Karpas-422 (cell line): ENCODE data around the gene VGLL3. TPM values are rescaled to one million over a fixed set of nuclear protein-coding genes. Genes with fewer than 3 reads are reported as not detected.

ENCODE experiments used
- DNase-seq: peaks from one replicate; pipeline ENCODE4 v3.0.0-alpha.2; 2015
- H2AFZ ChIP-seq: fragments of 200-600 bp; sonication (generic); 2 replicates; pipeline ENCODE4 v1.6.1; 2014; ENCODE audit warnings: antibody characterized with exemption, low read length, mixed read lengths
- H3K27ac ChIP-seq: fragments of 200-600 bp; sonication (generic); 2 replicates; pipeline ENCODE4 v1.5.1; 2014; ENCODE audit warnings: mild to moderate bottlenecking, low read length, moderate library complexity
- H3K27me3 ChIP-seq: fragments of 200-600 bp; sonication (generic); 2 replicates; pipeline ENCODE4 v1.6.1; 2014; ENCODE audit warnings: low read length, mixed read lengths
- H3K36me3 ChIP-seq: fragments of 200-600 bp; sonication (generic); 2 replicates; pipeline ENCODE4 v1.6.1; 2014; ENCODE audit warnings: low read length, mixed read lengths; ENCODE audit not compliant: insufficient read depth
- H3K4me1 ChIP-seq: fragments of 200-600 bp; sonication (generic); 2 replicates; pipeline ENCODE4 v1.6.1; 2014; ENCODE audit warnings: mild to moderate bottlenecking, low read length, mixed read lengths
- H3K4me2 ChIP-seq: fragments of 200-600 bp; sonication (generic); 2 replicates; pipeline ENCODE4 v1.6.1; 2014; ENCODE audit warnings: low read length, low read depth, mild to moderate bottlenecking; ENCODE audit not compliant: poor library complexity, severe bottlenecking
- H3K4me3 ChIP-seq: fragments of 200-600 bp; sonication (generic); 2 replicates; pipeline ENCODE4 v1.5.1; 2014; ENCODE audit warnings: mild to moderate bottlenecking, antibody characterized with exemption, low read length, mixed read lengths
- H3K79me2 ChIP-seq: fragments of 200-600 bp; sonication (generic); 2 replicates; pipeline ENCODE4 v1.6.1; 2014; ENCODE audit warnings: mild to moderate bottlenecking, low read length, mixed read lengths
- H3K9ac ChIP-seq: fragments of 200-600 bp; sonication (generic); 2 replicates; pipeline ENCODE4 v1.6.0; 2014; ENCODE audit warnings: low read length
- H3K9me2 ChIP-seq: fragments of 200-600 bp; sonication (generic), shearing (Covaris generic); replicated peaks from 2 replicates; pipeline ENCODE4 v1.6.0; 2014; ENCODE audit warnings: mild to moderate bottlenecking, low read length, moderate library complexity; ENCODE audit not compliant: insufficient read depth
- H3K9me3 ChIP-seq: fragments of 300-700, 200-600 bp; sonication (generic); 2 replicates; pipeline ENCODE4 v1.6.1; 2014; ENCODE audit warnings: low read length, mixed read lengths
- H4K20me1 ChIP-seq: fragments of 200-600 bp; sonication (generic); 2 replicates; pipeline ENCODE4 v1.6.1; 2014; ENCODE audit warnings: mild to moderate bottlenecking, antibody characterized with exemption, low read length, low read depth; ENCODE audit not compliant: insufficient read depth
- total RNA-seq: library from RNA; depleted of rRNA; stranded (reverse); fragments of >200 nt; shearing (Covaris generic); gene quantifications from 2 replicates; pipeline ENCODE4 v1.2.3, GENCODE V29; 2014; ENCODE audit warnings: low replicate concordance

Gene VGLL3
- total RNA-seq, 1 experiment from 2014 or later: not detected

GRCh38 chr3:86993704-86994103 is 2.8 kb upstream of the VGLL3 start:
- Histone ChIP-seq H3K9me2 (no peaks in the 10 kb centered on the region), H3K4me2 (no peak overlapping the region), H2AFZ (no peak overlapping the region)

GRCh38 chr3:86991840-86992435 is 989 bp upstream of the VGLL3 start:
- no peaks in the 10 kb centered on the region for H3K4me1 ChIP-seq
- no peaks in the 10 kb centered on the region for H4K20me1 ChIP-seq

More at GRCh38 chr3:86993704-86994103, 2.8 kb upstream of the VGLL3 start:
- H3K9ac ChIP-seq: no peak overlapping the region
- no peaks in the 10 kb centered on the region for H3K27me3 ChIP-seq
- H3K4me3 ChIP-seq: no peak overlapping the region
- H3K9me3 ChIP-seq: no peaks in the 10 kb centered on the region
- no peak for DNase-seq
- H3K36me3 ChIP-seq: no peaks in the 10 kb centered on the region
- no peak overlapping the region for H3K27ac ChIP-seq
- no peaks in the 10 kb centered on the region for H3K79me2 ChIP-seq
- no peaks in the 10 kb centered on the region for H3K4me1 ChIP-seq
- H4K20me1 ChIP-seq: no peaks in the 10 kb centered on the region

GRCh38 chr3:86991482-86991815 is 500 bp upstream of the VGLL3 start:
- DNase-seq: no peak
- H3K36me3 ChIP-seq: no peaks in the 10 kb centered on the region
- H3K79me2 ChIP-seq: no peaks in the 10 kb centered on the region
- H3K9me2 ChIP-seq: no peaks in the 10 kb centered on the region
- no peak overlapping the region for H3K27ac ChIP-seq
- H3K9me3 ChIP-seq: no peaks in the 10 kb centered on the region
- H3K4me3 ChIP-seq: no peak overlapping the region
- no peaks in the 10 kb centered on the region for H3K4me1 ChIP-seq
- no peak overlapping the region for H3K9ac ChIP-seq
- no peaks in the 10 kb centered on the region for H4K20me1 ChIP-seq
- no peaks in the 10 kb centered on the region for H3K27me3 ChIP-seq
- no peak overlapping the region for H2AFZ ChIP-seq
- H3K4me2 ChIP-seq: no peak overlapping the region

More at GRCh38 chr3:86991840-86992435, 989 bp upstream of the VGLL3 start:
- DNase-seq: no peak
- Histone ChIP-seq H3K4me2 (no peak overlapping the region), H3K9me3 (no peaks in the 10 kb centered on the region), H3K36me3 (no peaks in the 10 kb centered on the region), H3K4me3 (no peak overlapping the region), H3K9me2 (no peaks in the 10 kb centered on the region), H3K9ac (no peak overlapping the region), H2AFZ (no peak overlapping the region), H3K79me2 (no peaks in the 10 kb centered on the region), H3K27me3 (no peaks in the 10 kb centered on the region), H3K27ac (no peak overlapping the region)

GRCh38 chr3:86990012-86990733 is 776 bp downstream of the VGLL3 start:
- H3K9ac ChIP-seq: no peak overlapping the region
- H3K4me1 ChIP-seq: no peaks in the 10 kb centered on the region
- DNase-seq: no peak
- no peak overlapping the region for H3K4me2 ChIP-seq
- H3K9me3 ChIP-seq: no peaks in the 10 kb centered on the region
- H3K9me2 ChIP-seq: no peaks in the 10 kb centered on the region
- no peaks in the 10 kb centered on the region for H3K79me2 ChIP-seq
- H4K20me1 ChIP-seq: no peaks in the 10 kb centered on the region
- no peak overlapping the region for H3K4me3 ChIP-seq
- no peaks in the 10 kb centered on the region for H3K27me3 ChIP-seq
- no peak overlapping the region for H2AFZ ChIP-seq
- H3K36me3 ChIP-seq: no peaks in the 10 kb centered on the region
- no peak overlapping the region for H3K27ac ChIP-seq

GRCh38 chr3:86989611-86990010 is 1.3 kb downstream of the VGLL3 start:
- Histone ChIP-seq H3K27me3 (no peaks in the 10 kb centered on the region), H3K9me3 (no peaks in the 10 kb centered on the region), H3K4me1 (no peaks in the 10 kb centered on the region), H3K9me2 (no peaks in the 10 kb centered on the region), H3K4me3 (no peak overlapping the region), H3K27ac (no peak overlapping the region), H3K36me3 (no peaks in the 10 kb centered on the region), H2AFZ (no peak overlapping the region), H4K20me1 (no peaks in the 10 kb centered on the region), H3K4me2 (no peak overlapping the region), H3K79me2 (no peaks in the 10 kb centered on the region), H3K9ac (no peak overlapping the region)
- no peak for DNase-seq

GRCh38 chr3:86989006-86989405 is 1.9 kb downstream of the VGLL3 start:
- Histone ChIP-seq H3K36me3 (no peaks in the 10 kb centered on the region), H3K27ac (no peak overlapping the region), H3K9me2 (no peaks in the 10 kb centered on the region), H3K4me1 (no peaks in the 10 kb centered on the region), H3K9me3 (no peaks in the 10 kb centered on the region), H3K4me3 (no peak overlapping the region), H2AFZ (no peak overlapping the region), H3K4me2 (no peak overlapping the region), H3K27me3 (no peaks in the 10 kb centered on the region), H3K9ac (no peak overlapping the region), H3K79me2 (no peaks in the 10 kb centered on the region), H4K20me1 (no peaks in the 10 kb centered on the region)
- DNase-seq: no peak

GRCh38 chr3:86988235-86988634 is 2.7 kb downstream of the VGLL3 start:
- H3K36me3 ChIP-seq: no peaks in the 10 kb centered on the region
- no peak overlapping the region for H3K4me3 ChIP-seq
- no peak overlapping the region for H3K27ac ChIP-seq
- no peak for DNase-seq
- H3K9me2 ChIP-seq: no peaks in the 10 kb centered on the region
- no peak overlapping the region for H3K4me2 ChIP-seq
- H3K4me1 ChIP-seq: no peaks in the 10 kb centered on the region
- H3K79me2 ChIP-seq: no peaks in the 10 kb centered on the region
- no peak overlapping the region for H3K9ac ChIP-seq
- no peaks in the 10 kb centered on the region for H3K27me3 ChIP-seq
- H4K20me1 ChIP-seq: no peaks in the 10 kb centered on the region
- no peaks in the 10 kb centered on the region for H3K9me3 ChIP-seq
- H2AFZ ChIP-seq: no peak overlapping the region

GRCh38 chr3:86987421-86987715 is 3.6 kb downstream of the VGLL3 start:
- H3K4me1 ChIP-seq: no peaks in the 10 kb centered on the region
- H3K79me2 ChIP-seq: no peaks in the 10 kb centered on the region
- no peaks in the 10 kb centered on the region for H3K9me2 ChIP-seq
- H3K9me3 ChIP-seq: no peaks in the 10 kb centered on the region
- no peaks in the 10 kb centered on the region for H3K36me3 ChIP-seq
- no peak overlapping the region for H2AFZ ChIP-seq
- no peaks in the 10 kb centered on the region for H4K20me1 ChIP-seq
- no peak overlapping the region for H3K27ac ChIP-seq
- DNase-seq: no peak
- H3K9ac ChIP-seq: no peak overlapping the region
- H3K27me3 ChIP-seq: no peaks in the 10 kb centered on the region
- H3K4me2 ChIP-seq: no peak overlapping the region
- no peak overlapping the region for H3K4me3 ChIP-seq
